Endometrial microvascular endothelial cells (primary cell): ENCODE measurements around the gene ZXDA. TPM values are rescaled to one million over a fixed set of nuclear protein-coding genes. Genes with fewer than 3 reads are reported as not detected.

Source experiments
- in situ Hi-C: cut with HindIII; loops from 2 replicates; pipeline ENCODE4 v1.10.0; 2017; ENCODE audit warnings: low sequenced_read_pairs, low pct_unique_long_range_greater_than_20kb; ENCODE audit errors: inconsistent ontology term
- total RNA-seq: library from RNA; depleted of rRNA; stranded (reverse); fragments of >200 nt; gene quantifications from one replicate; pipeline ENCODE4 v1.2.3, GENCODE V29; 2015; ENCODE audit errors: inconsistent ontology term

ZXDA gene
- total RNA-seq, 1 donor from 2014 or later = 2.1 TPM

DNA sequence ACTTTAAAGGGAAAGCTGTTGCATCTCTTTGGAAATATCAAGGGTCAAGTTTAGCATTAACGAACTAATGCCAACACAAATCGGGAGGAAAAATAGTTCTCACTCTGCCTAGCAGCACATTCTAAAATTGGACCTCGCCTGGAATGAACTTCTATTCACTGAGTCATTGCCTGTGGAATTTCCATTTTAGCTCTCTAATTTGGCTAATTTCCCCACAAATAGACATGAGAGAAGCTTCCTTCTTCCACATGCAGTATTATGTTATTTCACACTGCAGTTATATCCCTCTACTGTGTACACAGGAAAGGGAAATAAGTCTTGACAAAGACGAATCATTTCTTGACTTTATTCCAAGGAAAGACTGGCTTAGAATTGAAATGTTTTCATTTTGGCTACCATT is 9.3 kb downstream of the ZXDA start:
- in situ Hi-C loops = no loop called here

DNA sequence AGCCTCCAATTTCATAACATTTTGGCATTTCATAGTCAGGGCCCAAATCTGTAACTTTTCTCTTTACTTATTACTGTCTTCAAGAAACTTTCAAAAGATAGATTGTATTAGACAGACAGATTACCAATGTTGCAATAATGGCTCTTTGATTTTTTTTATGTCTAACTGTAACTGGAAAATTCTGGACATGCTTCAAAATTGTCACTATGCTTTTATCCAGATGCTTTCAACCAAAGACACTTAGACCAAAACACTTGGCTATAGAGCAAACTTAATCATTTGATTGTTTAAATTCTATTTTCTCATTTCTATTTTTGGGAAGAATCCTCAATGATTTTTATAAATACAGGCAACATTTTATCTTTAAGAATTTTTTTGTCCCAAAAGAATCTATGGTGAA is 10.4 kb downstream of the ZXDA start:
- in situ Hi-C loops = no loop called here

DNA sequence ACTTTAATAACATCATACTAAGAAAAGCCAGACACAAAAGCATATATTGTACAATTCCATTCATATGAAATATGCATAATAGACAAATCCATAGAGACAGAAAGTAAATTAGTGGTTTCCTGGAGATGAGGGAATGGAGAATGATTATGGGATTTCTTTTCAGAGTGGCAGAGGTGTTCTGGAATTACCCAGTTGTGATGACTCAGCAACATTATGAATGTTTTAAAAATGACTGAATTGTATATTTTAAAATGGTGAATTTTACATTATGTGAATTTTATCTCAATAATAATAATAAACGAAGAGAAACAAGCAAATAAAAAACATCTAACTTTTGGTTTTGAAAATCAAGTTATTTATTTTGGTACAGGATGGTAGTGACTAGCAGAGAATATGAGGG is 11.2 kb downstream of the ZXDA start:
- in situ Hi-C loops = no loop called here

DNA sequence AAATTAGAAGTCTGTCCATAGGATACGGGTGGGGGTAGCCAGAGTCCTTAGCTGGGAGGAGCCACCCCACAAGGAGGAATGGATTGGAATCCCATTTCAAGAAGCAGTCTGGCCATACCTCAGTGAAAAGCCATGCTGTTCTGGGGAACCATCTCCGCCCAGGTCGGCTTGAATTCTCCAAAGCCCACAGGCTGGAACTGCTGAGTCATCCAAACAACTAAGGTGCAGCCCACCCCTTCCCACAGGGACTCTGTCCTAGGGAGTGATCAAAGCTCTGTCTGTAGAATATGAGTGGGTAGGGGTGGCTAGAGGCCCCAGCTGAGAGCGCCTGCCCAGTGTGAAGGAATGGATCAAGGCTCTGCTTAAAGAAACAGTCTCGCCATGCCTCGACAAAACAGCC is 38.8 kb downstream of the ZXDA start:
- in situ Hi-C loops = no loop called here

Other genes with a start within 250 kb of the ZXDA start
- not detected for gene NLRP2B, start 230.2 kb downstream of the ZXDA start, total RNA-seq